GM23338 (cell line): ENCODE results near the gene ACTG1. TPM values are rescaled to one million over a fixed set of nuclear protein-coding genes. Genes with fewer than 3 reads are reported as not detected.

Source experiments
- EZH2 ChIP-seq: fragments of 200-600 bp; sonication (generic); IDR thresholded peaks from one replicate; pipeline ENCODE4 v1.8.0; 2017; ENCODE audit warnings: antibody characterized with exemption, mild to moderate bottlenecking, low read depth; ENCODE audit not compliant: unreplicated experiment
- EZH2phosphoT487 ChIP-seq: fragments of 200-600 bp; sonication (generic); IDR thresholded peaks from one replicate; pipeline ENCODE4 v1.8.1; 2018; ENCODE audit warnings: antibody characterized with exemption; ENCODE audit not compliant: unreplicated experiment
- NANOG ChIP-seq: IDR thresholded peaks from 2 replicates; pipeline ENCODE4 v1.6.1; 2016; ENCODE audit warnings: antibody characterized with exemption, borderline replicate concordance
- ZNF462 ChIP-seq: fragments of 250-450 bp; sonication (Bioruptor Pico); IDR thresholded peaks from 2 replicates; pipeline ENCODE4 v1.5.0; 2020; ENCODE audit warnings: mild to moderate bottlenecking, moderate library complexity
- polyA plus RNA-seq: library from polyadenylated mRNA; unstranded; fragments of >200 nt; fragmentation: Nextera tagmentation; extraction: Ambion mirVana; gene quantifications from 2 replicates; pipeline ENCODE4 v1.2.1, GENCODE V29; 2016
- total RNA-seq: library from RNA; depleted of rRNA; stranded (reverse); fragments of >200 nt; shearing (Covaris generic); gene quantifications from 2 replicates; pipeline ENCODE4 v1.2.3, GENCODE V29; 2014
- TF ChIP-seq, protein P1 (sequence below): IDR thresholded peaks from one replicate; pipeline ENCODE4 v1.6.1; 2018; ENCODE audit warnings: antibody characterized with exemption; ENCODE audit not compliant: unreplicated experiment

ACTG1 gene
- total and polyA plus RNA-seq, 2 experiments from 2014 or later: 1,867 to 4,739 TPM

GRCh38 chr17:81499601-81499970 lies 13.0 kb downstream of the ACTG1 start (continued):
- no peak for TF ChIP-seq ZNF462
- no peak for TF ChIP-seq NANOG
- TF ChIP-seq, protein P1, sequence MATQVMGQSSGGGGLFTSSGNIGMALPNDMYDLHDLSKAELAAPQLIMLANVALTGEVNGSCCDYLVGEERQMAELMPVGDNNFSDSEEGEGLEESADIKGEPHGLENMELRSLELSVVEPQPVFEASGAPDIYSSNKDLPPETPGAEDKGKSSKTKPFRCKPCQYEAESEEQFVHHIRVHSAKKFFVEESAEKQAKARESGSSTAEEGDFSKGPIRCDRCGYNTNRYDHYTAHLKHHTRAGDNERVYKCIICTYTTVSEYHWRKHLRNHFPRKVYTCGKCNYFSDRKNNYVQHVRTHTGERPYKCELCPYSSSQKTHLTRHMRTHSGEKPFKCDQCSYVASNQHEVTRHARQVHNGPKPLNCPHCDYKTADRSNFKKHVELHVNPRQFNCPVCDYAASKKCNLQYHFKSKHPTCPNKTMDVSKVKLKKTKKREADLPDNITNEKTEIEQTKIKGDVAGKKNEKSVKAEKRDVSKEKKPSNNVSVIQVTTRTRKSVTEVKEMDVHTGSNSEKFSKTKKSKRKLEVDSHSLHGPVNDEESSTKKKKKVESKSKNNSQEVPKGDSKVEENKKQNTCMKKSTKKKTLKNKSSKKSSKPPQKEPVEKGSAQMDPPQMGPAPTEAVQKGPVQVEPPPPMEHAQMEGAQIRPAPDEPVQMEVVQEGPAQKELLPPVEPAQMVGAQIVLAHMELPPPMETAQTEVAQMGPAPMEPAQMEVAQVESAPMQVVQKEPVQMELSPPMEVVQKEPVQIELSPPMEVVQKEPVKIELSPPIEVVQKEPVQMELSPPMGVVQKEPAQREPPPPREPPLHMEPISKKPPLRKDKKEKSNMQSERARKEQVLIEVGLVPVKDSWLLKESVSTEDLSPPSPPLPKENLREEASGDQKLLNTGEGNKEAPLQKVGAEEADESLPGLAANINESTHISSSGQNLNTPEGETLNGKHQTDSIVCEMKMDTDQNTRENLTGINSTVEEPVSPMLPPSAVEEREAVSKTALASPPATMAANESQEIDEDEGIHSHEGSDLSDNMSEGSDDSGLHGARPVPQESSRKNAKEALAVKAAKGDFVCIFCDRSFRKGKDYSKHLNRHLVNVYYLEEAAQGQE: no peak
- TF ChIP-seq EZH2phosphoT487: no peak
- no peak for TF ChIP-seq EZH2
